Heart right ventricle (tissue), 16 donors: Measurements from ENCODE around the gene SLC2A8. TPM values are rescaled to one million over a fixed set of nuclear protein-coding genes. Genes with fewer than 3 reads are reported as not detected.

Experiments used
- ATAC-seq, 8 donors: fragments of 200-7000 bp; cut with Tn5 transposase; one replicate each; pipeline ENCODE4 v1.9.1; 2020; ENCODE audit warnings: mild to moderate bottlenecking in 8 of 8, moderate library complexity in 8 of 8, moderate number of reproducible peaks in 1 of 8
- DNase-seq, 2 donors: peaks; one replicate each; pipeline ENCODE4 v3.0.0-alpha.2; 2020
- H3K27ac ChIP-seq, 10 donors: fragments of 200-600 bp; sonication (generic) in 2 of 10; one replicate each; pipeline versions ENCODE4 v1.5.0 to v1.8.0; 2020 to 2022; ENCODE audit warnings: mild to moderate bottlenecking in 3 of 10
- H3K27me3 ChIP-seq, 7 donors: fragments of 200-600 bp; one replicate each; pipeline ENCODE4 v1.8.0; 2021 to 2022; ENCODE audit warnings: mild to moderate bottlenecking in 2 of 7
- H3K36me3 ChIP-seq, 9 donors: fragments of 200-600 bp; sonication (generic) in 1 of 9; one replicate each; pipeline versions ENCODE4 v1.5.0 to v1.8.0; 2020 to 2022; ENCODE audit warnings: mild to moderate bottlenecking in 2 of 9
- H3K4me1 ChIP-seq, 9 donors: fragments of 200-600 bp; sonication (generic) in 1 of 9; one replicate each; pipeline versions ENCODE4 v1.5.0 to v1.8.0; 2020 to 2022; ENCODE audit warnings: mild to moderate bottlenecking in 4 of 9
- H3K4me3 ChIP-seq, 10 donors: fragments of 200-600 bp; sonication (generic) in 2 of 10; one replicate each; pipeline versions ENCODE4 v1.5.0 to v1.8.0; 2020 to 2022; ENCODE audit warnings: mild to moderate bottlenecking in 7 of 10, moderate library complexity in 2 of 10
- H3K9me3 ChIP-seq, 11 donors: fragments of 200-600 bp in 10 of 11; sonication (generic) in 2 of 11; one replicate each; pipeline versions ENCODE4 v1.5.0 to v1.8.0; 2013 to 2022; ENCODE audit warnings: mild to moderate bottlenecking in 2 of 11, control low read depth in 1 of 11, moderate library complexity in 1 of 11
- WGBS, 2 donors: extraction: QIAGEN DNeasy Blood & Tissue Kit; methylation state at CpG; one replicate each; pipeline ENCODE4 v1.1.7; 2013; ENCODE audit warnings: inconsistent platforms in 1 of 2; 5-methylcytosine and 5-hydroxymethylcytosine counted together
- intact Hi-C, 10 donors: fragments of 100-400 bp; cut with DNase I; formaldehyde crosslinking; loops; one replicate each; pipeline versions ENCODE4 v1.11.1 to v1.14.2; 2022
- polyA plus RNA-seq, 2 donors: library from polyadenylated mRNA; stranded (reverse); fragments of 200-250 nt; gene quantifications; one replicate each; pipeline ENCODE4 v1.2.3, GENCODE V29; 2013
- total RNA-seq, 10 donors: library from RNA; stranded (reverse); fragmentation: NEBNext Ultra II Directional in 3 of 10; extraction: Animal tissue kit (Norgen Biotek cat#: 25700) in 3 of 10; gene quantifications; one replicate each; pipeline versions ENCODE4 v1.2.1 to v1.2.4, GENCODE V29; 2021 to 2023
- TF ChIP-seq, protein P1 (sequence below), 9 donors: fragments of 200-600 bp; sonication (generic) in 2 of 9; IDR thresholded peaks; one replicate each; pipeline versions ENCODE4 v1.5.0 to v1.8.0; 2021 to 2022; ENCODE audit warnings: antibody characterized with exemption in 9 of 9, mild to moderate bottlenecking in 5 of 9, moderate library complexity in 1 of 9
- donor health status: Arrhythmogenic right ventricular cardiomyopathy.
- donor health status: ischemic (EF 13 %, LVEDD 7.1; RV severe dilation, severe dysfunction).
- donor health status: healthy with polysubstance abuse.
- donor health status: DM: no; HTN: yes; CAD: no.
- donor health status: DM: no; HTN: no; CAD: no.
- donor health status: ischemic (EF 25% LVEDD 6.9; RV normal size, moderate dysfunction).
- donor health status: ischemic (EF 25% LVEDD 5.7; RV mildly dilated, moderate dysfunction).
- donor health status: healthy.
- donor health status: DM: yes; HTN: yes; CAD: no.
- donor health status: Ischemic cardiomyopathy.
- donor health status: ischemic (EF 35%, LVEDD 5.7; RV mildly dilated, moderate dysfunction).
- donor health status: nonischemic (EF 11% LVEDD 7.7; RV severe dilation, severe dysfunction).
- donor health status: DM: yes; HTN: yes; CAD: no.
- donor health status: PGD.
- donor health status: ischemic (EF 29% LVEDD 5.4; RV normal size, mild dysfunction).
- donor health status: nonischemic (EF 23%, LVEDD 6.1; RV moderate dilation, normal function).

SLC2A8 gene
- total and polyA plus RNA-seq, 12 donors: 10.0 to 26.7 (median 13.2) TPM

DNA sequence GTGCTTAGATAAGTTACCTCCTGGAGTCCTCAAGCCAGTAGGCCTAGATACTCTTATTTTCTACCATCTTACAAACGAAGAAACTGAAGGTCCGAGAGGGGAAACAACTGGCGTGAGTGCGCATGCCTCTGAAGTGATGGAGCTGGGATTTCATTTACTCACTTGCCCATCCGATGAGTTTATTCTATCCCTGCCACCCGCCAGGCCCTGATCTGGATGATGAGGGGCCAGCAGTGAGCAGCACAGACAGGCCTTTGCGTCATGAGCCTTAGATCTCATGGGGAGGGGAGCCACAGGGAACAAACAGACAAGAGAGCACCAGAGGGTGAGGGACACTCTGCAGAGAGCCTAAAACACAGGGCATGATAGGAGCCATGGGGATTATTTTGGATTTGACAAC lies 34.1 kb upstream of the SLC2A8 start:
- ATAC-seq (no peak), DNase-seq (no peak)
- WGBS, 2 donors: 83 to 90% methylated on average over 7 of the region's 7 CpGs
- Histone ChIP-seq H3K36me3 (peaks cover 0 to 67% (median 6%) of the 10 kb centered on the region in 9 donors), H3K9me3 (no peaks in the 10 kb centered on the region), H3K27me3 (no peaks in the 10 kb centered on the region), H3K4me1 (peaks cover 0 to 16% (median 0%) of the 10 kb centered on the region in 9 donors), H3K4me3 (no peak overlapping the region), H3K27ac (no peak overlapping the region)
- TF ChIP-seq, protein P1, sequence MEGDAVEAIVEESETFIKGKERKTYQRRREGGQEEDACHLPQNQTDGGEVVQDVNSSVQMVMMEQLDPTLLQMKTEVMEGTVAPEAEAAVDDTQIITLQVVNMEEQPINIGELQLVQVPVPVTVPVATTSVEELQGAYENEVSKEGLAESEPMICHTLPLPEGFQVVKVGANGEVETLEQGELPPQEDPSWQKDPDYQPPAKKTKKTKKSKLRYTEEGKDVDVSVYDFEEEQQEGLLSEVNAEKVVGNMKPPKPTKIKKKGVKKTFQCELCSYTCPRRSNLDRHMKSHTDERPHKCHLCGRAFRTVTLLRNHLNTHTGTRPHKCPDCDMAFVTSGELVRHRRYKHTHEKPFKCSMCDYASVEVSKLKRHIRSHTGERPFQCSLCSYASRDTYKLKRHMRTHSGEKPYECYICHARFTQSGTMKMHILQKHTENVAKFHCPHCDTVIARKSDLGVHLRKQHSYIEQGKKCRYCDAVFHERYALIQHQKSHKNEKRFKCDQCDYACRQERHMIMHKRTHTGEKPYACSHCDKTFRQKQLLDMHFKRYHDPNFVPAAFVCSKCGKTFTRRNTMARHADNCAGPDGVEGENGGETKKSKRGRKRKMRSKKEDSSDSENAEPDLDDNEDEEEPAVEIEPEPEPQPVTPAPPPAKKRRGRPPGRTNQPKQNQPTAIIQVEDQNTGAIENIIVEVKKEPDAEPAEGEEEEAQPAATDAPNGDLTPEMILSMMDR (IDR thresholded peaks at IDR 0.05): no peak
- intact Hi-C loops: loop anchor here in 2 of 10 donors (5.0 to 10.0 kb wide), 2 partner anchors 34 to 148 kb away; partner anchors contain the start of gene SLC2A8 (in 1 of the 2)

DNA sequence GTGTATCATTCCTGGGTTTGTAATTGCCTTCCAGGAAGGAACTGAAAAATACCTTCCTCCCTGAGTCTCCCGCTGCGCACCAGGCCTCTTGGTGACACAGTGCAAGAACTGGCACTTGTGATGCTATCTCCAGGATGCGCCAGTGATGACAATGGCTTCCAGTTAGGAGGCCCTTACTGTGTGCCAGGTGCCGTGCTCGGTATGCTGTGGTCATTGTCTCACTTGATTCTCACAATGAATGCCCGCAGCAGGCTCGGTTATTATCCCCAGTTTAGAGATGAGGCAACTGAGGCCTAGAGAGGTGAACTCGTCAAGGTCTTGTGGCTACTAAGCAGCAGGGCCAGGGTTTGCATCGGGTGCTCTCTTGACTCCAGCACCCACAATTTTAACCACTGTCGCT lies 31.5 kb upstream of the SLC2A8 start:
- intact Hi-C loops: loop anchor here in 1 of 10 donors (10.0 kb wide), 1 partner anchor 151 kb away; no protein-coding TSS in a partner anchor
- Histone ChIP-seq H3K4me3 (no peak overlapping the region), H3K27me3 (no peaks in the 10 kb centered on the region), H3K27ac (no peak overlapping the region), H3K4me1 (peaks cover 0 to 30% (median 9%) of the 10 kb centered on the region in 9 donors), H3K36me3 (peaks cover 0 to 57% (median 6%) of the 10 kb centered on the region in 9 donors), H3K9me3 (no peaks in the 10 kb centered on the region)
- DNase-seq (no peak), ATAC-seq (no peak)
- 93 to 97% methylated on average over 10 of the region's 10 CpGs for WGBS, 2 donors
- TF ChIP-seq, protein P1 (IDR thresholded peaks at IDR 0.05): no peak

DNA sequence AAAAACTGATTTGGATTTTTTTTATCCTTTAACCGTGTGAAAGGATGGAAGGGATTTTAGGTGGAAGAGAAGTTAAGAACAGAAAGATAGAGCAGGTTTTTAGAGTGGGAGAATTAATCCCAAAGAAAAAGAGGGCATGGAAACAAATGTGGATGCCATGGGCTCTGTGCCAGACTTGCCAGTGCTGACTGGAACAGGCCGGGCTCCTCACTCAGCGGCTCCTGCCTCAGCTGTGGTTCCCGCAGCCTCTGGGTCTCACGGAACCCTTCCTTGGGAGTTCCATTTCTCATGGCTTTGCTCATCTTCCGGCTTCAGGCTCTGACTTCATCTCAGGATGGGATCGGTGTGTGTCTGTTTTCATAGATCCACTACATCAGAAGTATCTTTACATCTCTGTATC lies 30.4 kb upstream of the SLC2A8 start:
- Histone ChIP-seq H3K9me3 (no peaks in the 10 kb centered on the region), H3K4me3 (no peak overlapping the region), H3K4me1 (peaks cover 0 to 24% (median 11%) of the 10 kb centered on the region in 9 donors), H3K36me3 (peaks cover 0 to 48% (median 6%) of the 10 kb centered on the region in 9 donors), H3K27ac (no peak overlapping the region), H3K27me3 (no peaks in the 10 kb centered on the region)
- ATAC-seq: no peak
- no peak for DNase-seq
- TF ChIP-seq, protein P1 (IDR thresholded peaks at IDR 0.05): no peak
- WGBS, 2 donors: 84 to 92% methylated on average over 7 of the region's 7 CpGs
- intact Hi-C loops: loop anchor here in 1 of 10 donors (10.0 kb wide), 1 partner anchor 152 kb away; no protein-coding TSS in a partner anchor

DNA sequence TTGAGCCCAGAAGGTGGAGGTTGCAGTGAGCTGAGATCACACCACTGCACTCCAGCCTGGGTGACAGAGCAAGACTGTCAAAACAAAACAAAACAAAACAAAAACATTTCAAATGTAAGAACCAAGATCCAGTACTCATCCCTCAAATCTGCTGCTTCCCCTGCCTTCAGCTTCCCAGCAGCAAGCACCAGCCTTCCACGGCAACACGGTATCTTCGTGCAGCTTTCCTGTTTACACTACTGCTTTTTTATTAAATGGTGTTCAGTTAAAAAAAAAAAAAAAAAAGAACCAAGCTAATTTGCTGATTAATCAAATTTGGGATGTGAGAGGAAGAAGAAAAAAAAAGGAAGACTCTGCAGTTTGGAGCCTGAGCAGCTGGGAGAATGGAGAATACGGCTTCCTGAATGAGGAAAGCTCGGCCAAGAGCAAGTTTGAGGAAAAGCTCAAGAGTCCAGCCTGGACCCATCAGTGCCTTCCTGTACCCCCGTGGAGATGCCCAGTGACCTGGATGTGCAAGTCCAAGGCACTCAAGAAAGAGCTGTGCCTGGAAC lies 28.0 kb upstream of the SLC2A8 start:
- H3K4me3 ChIP-seq: peak overlapping the region in 1 of 10 donors; percentile 21
- 59 to 71% methylated on average over 6 of the region's 6 CpGs for WGBS, 2 donors

More for the DNA sequence above, 28.0 kb upstream of the SLC2A8 start:
- H3K27ac ChIP-seq: peak overlapping the region in 1 of 10 donors; percentile 21
- H3K27me3 ChIP-seq: no peaks in the 10 kb centered on the region
- DNase-seq (no peak), ATAC-seq (peak in 3 of 8 donors; percentile 29 to 41 (median 35))
- H3K9me3 ChIP-seq: no peaks in the 10 kb centered on the region
- H3K36me3 ChIP-seq: peaks cover 0 to 32% (median 6%) of the 10 kb centered on the region in 9 donors
- intact Hi-C loops: loop anchor here in 1 of 10 donors (10.0 kb wide), 1 partner anchor 154 kb away; no protein-coding TSS in a partner anchor
- TF ChIP-seq, protein P1 (IDR thresholded peaks at IDR 0.05): no peak
- peaks cover 0 to 24% (median 11%) of the 10 kb centered on the region in 9 donors for H3K4me1 ChIP-seq
